NCI-H146 treated with DMSO at 0.1 percent for 48 hours (cell line): ENCODE data around the gene ADSL.

Source experiments
- DNase-seq: peaks from one replicate; lab custom pipeline; 2025; ENCODE audit not compliant: unreplicated experiment; lab: John Stamatoyannopoulos, UW

Gene ADSL

GRCh38 chr22:40403651-40404050 is 57.4 kb downstream of the ADSL start:
- no peak for DNase-seq

GRCh38 chr22:40404251-40405177 is 58.2 kb downstream of the ADSL start:
- no peak for DNase-seq

- no peak for DNase-seq
Measured at GRCh38 chr22:40405178-40406062, 59.1 kb downstream of the ADSL start.

GRCh38 chr22:40406063-40406890 is 60.0 kb downstream of the ADSL start:
- DNase-seq = no peak

GRCh38 chr22:40407021-40407761 is 60.9 kb downstream of the ADSL start:
- no peak for DNase-seq

- DNase-seq = no peak
Measured at GRCh38 chr22:40407831-40408717, 61.8 kb downstream of the ADSL start.

- DNase-seq = no peak
Measured at GRCh38 chr22:40408718-40409612, 62.7 kb downstream of the ADSL start.

- no peak for DNase-seq
Measured at GRCh38 chr22:40409613-40410113, 63.4 kb downstream of the ADSL start.

GRCh38 chr22:40410272-40410671 is 64.0 kb downstream of the ADSL start:
- no peak for DNase-seq

- no peak for DNase-seq
Measured at GRCh38 chr22:40410731-40411505, 64.6 kb downstream of the ADSL start.

GRCh38 chr22:40411506-40411861 is 65.2 kb downstream of the ADSL start:
- DNase-seq = no peak

- DNase-seq = no peak
Measured at GRCh38 chr22:40412441-40412840, 66.1 kb downstream of the ADSL start.

GRCh38 chr22:40413873-40414272 is 67.6 kb downstream of the ADSL start:
- DNase-seq = no peak

GRCh38 chr22:40414311-40414710 is 68.0 kb downstream of the ADSL start:
- DNase-seq = no peak

GRCh38 chr22:40414838-40415505 is 68.7 kb downstream of the ADSL start:
- DNase-seq = no peak

- no peak for DNase-seq
Measured at GRCh38 chr22:40415531-40416266, 69.4 kb downstream of the ADSL start.
